K562 (cell line): ENCODE results near the gene ZDHHC8. TPM values are rescaled to one million over a fixed set of nuclear protein-coding genes. Genes with fewer than 3 reads are reported as not detected.

Source experiments
- ATAC-seq: fragments of 200-7000 bp; cut with Tn5 transposase; 3 replicates; pipeline ENCODE4 v1.9.1; 2020; ENCODE audit warnings: moderate library complexity
- BruUV-seq: library from RNA; stranded (reverse); fragments of 400-500 nt; replicated peaks from 2 replicates; lab custom pipeline; 2021; lab: Mats Ljungman, UMichigan
- CTCF ChIA-PET: fragments of 300-600 bp; formaldehyde crosslinking; extraction: SDS; loops from one replicate; lab custom pipeline; 2021; ENCODE audit warnings: low intra/inter-chr PET ratio; lab: Yijun Ruan, JAX
- POLR2A ChIA-PET: fragments of 300-600, 350-650 bp; sonication (Branson Sonifier 250); formaldehyde crosslinking; extraction: SDS; loops from one replicate; lab custom pipeline; 2021; ENCODE audit warnings: antibody characterized with exemption, inconsistent platforms; lab: Yijun Ruan, JAX
- DNase-seq, 4 experiments: peaks; one replicate each; pipeline versions ENCODE4 v3.0.0 to v3.0.0-alpha.2; 2011 to 2018; ENCODE audit warnings: low spot score in 3 of 4, mixed read lengths in 3 of 4; ENCODE audit errors: extremely low read depth in 1 of 4
- FAIRE-seq: peaks from 2 replicates; lab custom pipeline; 2011; peaks lifted over from hg19 to GRCh38; lab: Jason Lieb, UNC
- H2AFZ ChIP-seq: 2 replicates; pipeline ENCODE4 v1.6.0; 2011; ENCODE audit warnings: low read depth, low read length, control low read depth, inconsistent platforms
- H3K27ac ChIP-seq: fragments of 200-600 bp; 3 replicates; pipeline ENCODE4 v1.8.0; 2011; ENCODE audit warnings: low read depth, mild to moderate bottlenecking, control low read depth, inconsistent platforms, low read length, moderate library complexity, mixed read lengths; ENCODE audit errors: extremely low read depth
- H3K27me3 ChIP-seq, 2 experiments: fragments of 300-600 bp in 1 of 2; 2 replicates in 1 of 2; 3 replicates in 1 of 2; pipeline versions ENCODE4 v1.6.0 to v1.8.0; 2011; ENCODE audit warnings: inconsistent platforms in 2 of 2, low read length in 2 of 2, mild to moderate bottlenecking in 1 of 2, mixed read lengths in 1 of 2, moderate library complexity in 1 of 2; ENCODE audit not compliant: control insufficient read depth in 2 of 2, insufficient read depth in 2 of 2
- H3K36me3 ChIP-seq: fragments of 300-600 bp; 3 replicates; pipeline ENCODE4 v1.8.0; 2011; ENCODE audit warnings: mild to moderate bottlenecking, low read length, inconsistent platforms; ENCODE audit not compliant: control insufficient read depth, insufficient read depth
- H3K4me1 ChIP-seq, 2 experiments: fragments of 200-600 bp in 1 of 2; replicated peaks in 1 of 2; 2 replicates in 1 of 2; 3 replicates in 1 of 2; pipeline versions ENCODE4 v1.5.1 to v1.8.0; 2011; ENCODE audit warnings: inconsistent platforms in 2 of 2, low read length in 2 of 2, mild to moderate bottlenecking in 1 of 2, mixed read lengths in 1 of 2, moderate library complexity in 1 of 2; ENCODE audit not compliant: control insufficient read depth in 2 of 2, insufficient read depth in 2 of 2
- H3K4me2 ChIP-seq: 2 replicates; pipeline ENCODE4 v1.6.1; 2011; ENCODE audit warnings: low read length, control low read depth, inconsistent platforms, mixed read lengths; ENCODE audit not compliant: insufficient read depth
- H3K4me3 ChIP-seq: fragments of 200-600 bp; sonication (generic), shearing (Covaris generic); 2 replicates; pipeline ENCODE4 v1.5.1; 2016; ENCODE audit warnings: control low read depth, inconsistent platforms
- H3K79me2 ChIP-seq: fragments of 200-600 bp; 3 replicates; pipeline ENCODE4 v1.8.0; 2011; ENCODE audit warnings: low read length, inconsistent platforms; ENCODE audit not compliant: control insufficient read depth, insufficient read depth
- H3K9ac ChIP-seq, 2 experiments: 2 replicates each; pipeline versions ENCODE4 v1.6.0 to v1.6.1; 2011; ENCODE audit warnings: low read depth in 2 of 2, low read length in 2 of 2, control low read depth in 1 of 2, inconsistent platforms in 1 of 2, mild to moderate bottlenecking in 1 of 2, mixed read lengths in 1 of 2; ENCODE audit not compliant: insufficient read depth in 1 of 2
- H3K9me1 ChIP-seq: one replicate; pipeline ENCODE4 v1.6.0; 2011; ENCODE audit warnings: inconsistent platforms, mild to moderate bottlenecking, low read length, moderate library complexity; ENCODE audit not compliant: control insufficient read depth, insufficient read depth
- H3K9me3 ChIP-seq: replicated peaks from 2 replicates; pipeline ENCODE4 v1.5.1; 2011; ENCODE audit warnings: low read depth, low read length, inconsistent platforms; ENCODE audit not compliant: control insufficient read depth, insufficient read depth
- H4K20me1 ChIP-seq: replicated peaks from 2 replicates; pipeline ENCODE4 v1.6.1; 2011; ENCODE audit warnings: low read length, inconsistent platforms, mixed read lengths; ENCODE audit not compliant: control insufficient read depth, insufficient read depth
- CCNT2 ChIP-seq: IDR thresholded peaks from 2 replicates; pipeline ENCODE4 v1.6.1; 2011; ENCODE audit warnings: borderline replicate concordance, low read depth, mild to moderate bottlenecking, moderate library complexity, mixed read lengths, low read length; ENCODE audit not compliant: insufficient read length; ENCODE audit errors: extremely low read depth
- CREB1 ChIP-seq, 2 experiments: sonication (generic) in 1 of 2; formaldehyde crosslinking in 1 of 2; IDR thresholded peaks; 2 replicates each; pipeline versions ENCODE4 v1.6.1 to v1.8.0; 2012 to 2022; ENCODE audit warnings: inconsistent platforms in 1 of 2, mild to moderate bottlenecking in 1 of 2, missing genetic modification reagents in 1 of 2, moderate library complexity in 1 of 2
- FOXM1 ChIP-seq, 2 experiments: fragments of 450-650 bp in 1 of 2; sonication (generic) in 1 of 2; formaldehyde crosslinking in 1 of 2; IDR thresholded peaks; 2 replicates each; pipeline versions ENCODE4 v1.6.1 to v1.9.0; 2017 to 2022; ENCODE audit warnings: low read depth in 2 of 2, mild to moderate bottlenecking in 2 of 2, missing genetic modification reagents in 1 of 2, moderate library complexity in 1 of 2
- HLTF ChIP-seq: fragments of 450-650 bp; IDR thresholded peaks from 2 replicates; pipeline ENCODE4 v1.6.1; 2016
- HNRNPH1 ChIP-seq: fragments of 200-400 bp; formaldehyde crosslinking; optimal IDR thresholded peaks from 2 replicates; pipeline ENCODE3; 2017; ENCODE audit warnings: low read depth, mild to moderate bottlenecking, low read length, moderate library complexity
- TEAD4 ChIP-seq, 2 experiments: sonication (generic) in 1 of 2; formaldehyde crosslinking in 1 of 2; IDR thresholded peaks; 2 replicates each; pipeline versions ENCODE4 v1.6.1 to v1.8.0; 2012 to 2022; ENCODE audit warnings: borderline replicate concordance in 1 of 2, inconsistent platforms in 1 of 2, low read length in 1 of 2, mild to moderate bottlenecking in 1 of 2, missing genetic modification reagents in 1 of 2
- ZBED1 ChIP-seq: IDR thresholded peaks from 2 replicates; pipeline ENCODE4 v1.6.1; 2014
- ZNF232 ChIP-seq: sonication (generic); formaldehyde crosslinking; IDR thresholded peaks from 2 replicates; pipeline ENCODE4 v1.8.0; 2022; ENCODE audit warnings: mild to moderate bottlenecking, missing genetic modification reagents
- WGBS: fragments of 100-300 bp; shearing (Covaris generic); methylation state at CpG from one replicate; pipeline ENCODE4 v1.1.6; 2016; ENCODE audit warnings: low coverage, mixed read lengths; ENCODE audit not compliant: insufficient coverage; ENCODE audit errors: missing lambda C conversion rate; 5-methylcytosine and 5-hydroxymethylcytosine counted together
- in situ Hi-C: fragments of 300-500 bp; cut with MboI; formaldehyde crosslinking; loops from 4 replicates; pipeline ENCODE4 v1.15.0; 2018; ENCODE audit warnings: inconsistent platforms, mixed read lengths
- intact Hi-C: fragments of 100-400 bp; cut with micrococcal nuclease; formaldehyde crosslinking; loops from 2 replicates; pipeline ENCODE4 v1.14.2; 2022
- polyA plus RNA-seq, 8 experiments: library from polyadenylated mRNA; depleted of rRNA in 4 of 8; stranded (reverse) in 5 of 8; unstranded in 3 of 8; fragments of >200 nt; fragmentation: Nextera tagmentation in 2 of 8; fragmentation: Illumina TruSeq in 1 of 8; extraction: Ambion mirVana in 2 of 8; extraction: Trizol in 1 of 8; gene quantifications; 2 replicates each; pipeline versions ENCODE4 v1.2.1 to v1.2.3, GENCODE V29; 2011 to 2014; ENCODE audit warnings: inconsistent platforms in 1 of 8, missing spikeins in 1 of 8
- total RNA-seq, 7 experiments: library from RNA; depleted of rRNA in 6 of 7; stranded (reverse); fragments of >200 nt in 6 of 7; fragmentation: Illumina TruSeq in 2 of 7; extraction: Trizol in 2 of 7; gene quantifications; 2 replicates each; pipeline versions ENCODE4 v1.2.1 to v1.2.3, GENCODE V29; 2011 to 2021; ENCODE audit warnings: low replicate concordance in 1 of 7
- TF ChIP-seq, protein P1 (sequence below): fragments of 250-450 bp; sonication (Bioruptor Pico); IDR thresholded peaks from 2 replicates; pipeline ENCODE4 v1.5.1; 2021; ENCODE audit warnings: mild to moderate bottlenecking
- TF ChIP-seq, protein P2 (sequence below): sonication (generic); formaldehyde crosslinking; IDR thresholded peaks from 2 replicates; pipeline ENCODE4 v1.8.1; 2023; ENCODE audit warnings: mild to moderate bottlenecking, missing genetic modification reagents
- TF ChIP-seq, protein P3 (sequence below): IDR thresholded peaks from 3 replicates; pipeline ENCODE4 v1.6.1; 2011; ENCODE audit warnings: borderline replicate concordance, mild to moderate bottlenecking, moderate library complexity; ENCODE audit not compliant: insufficient read length; ENCODE audit errors: extremely low read depth
- TF ChIP-seq, protein P4 (sequence below): fragments of 450-650 bp; IDR thresholded peaks from 2 replicates; pipeline ENCODE4 v1.7.1; 2018; ENCODE audit warnings: mild to moderate bottlenecking, low read depth; ENCODE audit not compliant: partially characterized antibody

The ZDHHC8 gene
- total and polyA plus RNA-seq, 9 of the 15 experiments (the other 6 are each of a cell fraction or from before 2014, with no cell fraction given), result 0.04 to 109 (median 16.4) TPM

DNA sequence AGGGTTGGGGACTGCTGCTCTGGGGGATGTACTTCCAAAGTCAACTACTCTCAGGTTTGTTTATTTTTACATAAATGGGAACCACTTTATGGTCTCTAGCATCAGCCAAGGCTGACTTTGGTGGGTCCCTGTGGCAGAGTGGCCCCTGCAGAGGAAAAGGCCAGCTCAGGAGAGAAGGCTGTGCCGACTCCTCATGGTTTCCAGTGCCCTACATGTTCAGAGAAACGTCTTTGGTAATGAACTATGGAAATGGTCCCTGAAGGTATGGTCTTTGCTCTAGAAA lies 3.0 kb upstream of the ZDHHC8 start:
- DNase-seq (no peak), ATAC-seq (peak; percentile 0), FAIRE-seq (peak; percentile 67)
- no peak overlapping the region for H3K4me3 ChIP-seq
- H3K27me3 ChIP-seq, result no peaks in the 10 kb centered on the region
- H3K27ac ChIP-seq, result no peak overlapping the region
- H4K20me1 ChIP-seq, result peaks cover 73% of the 10 kb centered on the region
- intact Hi-C loops (no loop called here), in situ Hi-C loops (loop anchor here (5.0 kb wide), 1 partner anchor 156 kb away; no protein-coding TSS in a partner anchor)
- peaks cover 47% of the 10 kb centered on the region; the same call in 2 of the 3 replicates for H3K36me3 ChIP-seq
- H3K4me1 ChIP-seq, result peaks cover 11 to 76% of the 10 kb centered on the region in 2 experiments
- H3K9me1 ChIP-seq, result peaks cover 4% of the 10 kb centered on the region
- no peaks in the 10 kb centered on the region for H3K9me3 ChIP-seq
- ChIA-PET POLR2A (interaction anchor here (0.5 to 8.3 kb wide), 22 partner anchors 8 to 372 kb away, joined by 3 to 212 read pairs (median 4); partner anchors contain the start of genes RANBP1, TANGO2 and TRMT2A), CTCF (interaction anchor here (0.7 to 5.8 kb wide), 8 partner anchors 8 to 398 kb away, joined by 3 to 80 read pairs (median 4); no protein-coding TSS in a partner anchor)
- no TSS peak for BruUV-seq
- H3K9ac ChIP-seq, result no peak overlapping the region; a peak in 1 of 4 replicates
- 38% methylated on average over 2 of the region's 2 CpGs for WGBS
- no peak overlapping the region for H3K4me2 ChIP-seq
- H3K79me2 ChIP-seq, result peaks cover 26% of the 10 kb centered on the region
- H2AFZ ChIP-seq, result no peak overlapping the region
- TF ChIP-seq, protein P1, sequence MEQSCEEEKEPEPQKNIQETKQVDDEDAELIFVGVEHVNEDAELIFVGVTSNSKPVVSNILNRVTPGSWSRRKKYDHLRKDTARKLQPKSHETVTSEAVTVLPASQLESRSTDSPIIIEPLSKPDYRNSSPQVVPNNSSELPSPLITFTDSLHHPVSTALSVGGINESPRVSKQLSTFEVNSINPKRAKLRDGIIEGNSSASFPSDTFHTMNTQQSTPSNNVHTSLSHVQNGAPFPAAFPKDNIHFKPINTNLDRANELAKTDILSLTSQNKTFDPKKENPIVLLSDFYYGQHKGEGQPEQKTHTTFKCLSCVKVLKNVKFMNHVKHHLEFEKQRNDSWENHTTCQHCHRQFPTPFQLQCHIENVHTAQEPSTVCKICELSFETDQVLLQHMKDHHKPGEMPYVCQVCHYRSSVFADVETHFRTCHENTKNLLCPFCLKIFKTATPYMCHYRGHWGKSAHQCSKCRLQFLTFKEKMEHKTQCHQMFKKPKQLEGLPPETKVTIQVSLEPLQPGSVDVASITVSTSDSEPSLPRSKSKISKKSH, result no peak
- TF ChIP-seq, protein P2, sequence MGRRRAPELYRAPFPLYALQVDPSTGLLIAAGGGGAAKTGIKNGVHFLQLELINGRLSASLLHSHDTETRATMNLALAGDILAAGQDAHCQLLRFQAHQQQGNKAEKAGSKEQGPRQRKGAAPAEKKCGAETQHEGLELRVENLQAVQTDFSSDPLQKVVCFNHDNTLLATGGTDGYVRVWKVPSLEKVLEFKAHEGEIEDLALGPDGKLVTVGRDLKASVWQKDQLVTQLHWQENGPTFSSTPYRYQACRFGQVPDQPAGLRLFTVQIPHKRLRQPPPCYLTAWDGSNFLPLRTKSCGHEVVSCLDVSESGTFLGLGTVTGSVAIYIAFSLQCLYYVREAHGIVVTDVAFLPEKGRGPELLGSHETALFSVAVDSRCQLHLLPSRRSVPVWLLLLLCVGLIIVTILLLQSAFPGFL (CRISPR knock-in tag), result no peak
- TF ChIP-seq ZNF232 (CRISPR knock-in tag), result no peak
- no peak for TF ChIP-seq TEAD4 (IDR thresholded peaks at IDR 0.05; ENCODE audit: low read length)
- TF ChIP-seq TEAD4 (CRISPR knock-in tag; IDR thresholded peaks at IDR 0.05; ENCODE audit: borderline replicate concordance), result no peak
- TF ChIP-seq HNRNPH1, result no peak
- TF ChIP-seq, protein P3, sequence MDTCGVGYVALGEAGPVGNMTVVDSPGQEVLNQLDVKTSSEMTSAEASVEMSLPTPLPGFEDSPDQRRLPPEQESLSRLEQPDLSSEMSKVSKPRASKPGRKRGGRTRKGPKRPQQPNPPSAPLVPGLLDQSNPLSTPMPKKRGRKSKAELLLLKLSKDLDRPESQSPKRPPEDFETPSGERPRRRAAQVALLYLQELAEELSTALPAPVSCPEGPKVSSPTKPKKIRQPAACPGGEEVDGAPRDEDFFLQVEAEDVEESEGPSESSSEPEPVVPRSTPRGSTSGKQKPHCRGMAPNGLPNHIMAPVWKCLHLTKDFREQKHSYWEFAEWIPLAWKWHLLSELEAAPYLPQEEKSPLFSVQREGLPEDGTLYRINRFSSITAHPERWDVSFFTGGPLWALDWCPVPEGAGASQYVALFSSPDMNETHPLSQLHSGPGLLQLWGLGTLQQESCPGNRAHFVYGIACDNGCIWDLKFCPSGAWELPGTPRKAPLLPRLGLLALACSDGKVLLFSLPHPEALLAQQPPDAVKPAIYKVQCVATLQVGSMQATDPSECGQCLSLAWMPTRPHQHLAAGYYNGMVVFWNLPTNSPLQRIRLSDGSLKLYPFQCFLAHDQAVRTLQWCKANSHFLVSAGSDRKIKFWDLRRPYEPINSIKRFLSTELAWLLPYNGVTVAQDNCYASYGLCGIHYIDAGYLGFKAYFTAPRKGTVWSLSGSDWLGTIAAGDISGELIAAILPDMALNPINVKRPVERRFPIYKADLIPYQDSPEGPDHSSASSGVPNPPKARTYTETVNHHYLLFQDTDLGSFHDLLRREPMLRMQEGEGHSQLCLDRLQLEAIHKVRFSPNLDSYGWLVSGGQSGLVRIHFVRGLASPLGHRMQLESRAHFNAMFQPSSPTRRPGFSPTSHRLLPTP, result no peak
- no peak for TF ChIP-seq HLTF
- no peak for TF ChIP-seq CCNT2
- TF ChIP-seq, protein P4, sequence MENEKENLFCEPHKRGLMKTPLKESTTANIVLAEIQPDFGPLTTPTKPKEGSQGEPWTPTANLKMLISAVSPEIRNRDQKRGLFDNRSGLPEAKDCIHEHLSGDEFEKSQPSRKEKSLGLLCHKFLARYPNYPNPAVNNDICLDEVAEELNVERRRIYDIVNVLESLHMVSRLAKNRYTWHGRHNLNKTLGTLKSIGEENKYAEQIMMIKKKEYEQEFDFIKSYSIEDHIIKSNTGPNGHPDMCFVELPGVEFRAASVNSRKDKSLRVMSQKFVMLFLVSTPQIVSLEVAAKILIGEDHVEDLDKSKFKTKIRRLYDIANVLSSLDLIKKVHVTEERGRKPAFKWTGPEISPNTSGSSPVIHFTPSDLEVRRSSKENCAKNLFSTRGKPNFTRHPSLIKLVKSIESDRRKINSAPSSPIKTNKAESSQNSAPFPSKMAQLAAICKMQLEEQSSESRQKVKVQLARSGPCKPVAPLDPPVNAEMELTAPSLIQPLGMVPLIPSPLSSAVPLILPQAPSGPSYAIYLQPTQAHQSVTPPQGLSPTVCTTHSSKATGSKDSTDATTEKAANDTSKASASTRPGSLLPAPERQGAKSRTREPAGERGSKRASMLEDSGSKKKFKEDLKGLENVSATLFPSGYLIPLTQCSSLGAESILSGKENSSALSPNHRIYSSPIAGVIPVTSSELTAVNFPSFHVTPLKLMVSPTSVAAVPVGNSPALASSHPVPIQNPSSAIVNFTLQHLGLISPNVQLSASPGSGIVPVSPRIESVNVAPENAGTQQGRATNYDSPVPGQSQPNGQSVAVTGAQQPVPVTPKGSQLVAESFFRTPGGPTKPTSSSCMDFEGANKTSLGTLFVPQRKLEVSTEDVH, result no peak
- no peak for TF ChIP-seq FOXM1 (IDR thresholded peaks at IDR 0.05; ENCODE audit: low read depth)
- TF ChIP-seq FOXM1 (CRISPR knock-in tag; IDR thresholded peaks at IDR 0.05; ENCODE audit: low read depth), result no peak
- TF ChIP-seq ZBED1, result peak; percentile 14
- TF ChIP-seq CREB1 (IDR thresholded peaks at IDR 0.05), result peak; percentile 13; the same call in 1 of the 2 replicates
- TF ChIP-seq CREB1 (CRISPR knock-in tag; IDR thresholded peaks at IDR 0.05), result no peak
